Transverse colon (tissue), 4 donors: Measurements from ENCODE around the gene MSLN. TPM values are rescaled to one million over a fixed set of nuclear protein-coding genes. Genes with fewer than 3 reads are reported as not detected.

Experiments
- DNase-seq: peaks from one replicate; pipeline ENCODE4 v3.0.0-alpha.2; 2019
- H3K27ac ChIP-seq, 4 donors: fragments of 200-600 bp; sonication (generic); 2 replicates each; pipeline ENCODE4 v1.5.1; 2016 to 2018; ENCODE audit warnings: inconsistent platforms in 4 of 4
- H3K27me3 ChIP-seq: fragments of 200-600 bp; sonication (generic); 2 replicates; pipeline ENCODE4 v1.5.1; 2017; ENCODE audit warnings: inconsistent platforms
- H3K36me3 ChIP-seq, 4 donors: fragments of 200-600 bp; sonication (generic); 2 replicates each; pipeline ENCODE4 v1.5.1; 2017 to 2019; ENCODE audit warnings: inconsistent platforms in 4 of 4
- H3K4me1 ChIP-seq, 4 donors: fragments of 200-600 bp; sonication (generic); 2 replicates each; pipeline ENCODE4 v1.5.1; 2017 to 2020; ENCODE audit warnings: inconsistent platforms in 4 of 4
- H3K4me3 ChIP-seq, 4 donors: fragments of 200-600 bp; sonication (generic); 1 replicate in 1 of 4; 2 replicates in 3 of 4; pipeline versions ENCODE4 v1.5.1 to v1.6.1; 2017 to 2019; ENCODE audit warnings: inconsistent platforms in 4 of 4
- H3K9me3 ChIP-seq, 2 donors: fragments of 200-600 bp; sonication (generic); 2 replicates each; pipeline ENCODE4 v1.5.1; 2017 to 2019; ENCODE audit warnings: inconsistent platforms in 2 of 2
- CTCF ChIP-seq, 5 experiments: fragments of 200-600 bp in 3 of 5; fragments of 450-650 bp in 2 of 5; sonication (generic) in 3 of 5; IDR thresholded peaks; 1 replicate in 2 of 5; 2 replicates in 3 of 5; pipeline ENCODE4 v1.5.1; 2016 to 2017; ENCODE audit warnings: antibody characterized with exemption in 5 of 5, inconsistent platforms in 3 of 5, mild to moderate bottlenecking in 2 of 5, moderate library complexity in 1 of 5
- EP300 ChIP-seq: sonication (generic); formaldehyde crosslinking; IDR thresholded peaks from one replicate; pipeline ENCODE4 v1.6.1; 2017; ENCODE audit warnings: antibody characterized with exemption, low read depth
- POLR2A ChIP-seq: fragments of 450-650 bp; IDR thresholded peaks from one replicate; pipeline ENCODE4 v1.6.1; 2016; ENCODE audit warnings: antibody characterized with exemption, mild to moderate bottlenecking, moderate library complexity
- POLR2AphosphoS5 ChIP-seq, 3 donors: sonication (generic); formaldehyde crosslinking; IDR thresholded peaks; one replicate each; pipeline ENCODE4 v1.6.1; 2016; ENCODE audit warnings: antibody characterized with exemption in 3 of 3
- WGBS, 2 donors: methylation state at CpG; one replicate each; pipeline ENCODE4 v1.1.5; 2018; ENCODE audit warnings: low coverage in 1 of 2; 5-methylcytosine and 5-hydroxymethylcytosine counted together
- in situ Hi-C, 4 donors: fragments of 200-750 bp; cut with MboI; loops; one replicate each; pipeline versions ENCODE4 v1.15.0 to v1.15.1; 2017; ENCODE audit warnings: low sequenced_read_pairs in 3 of 4, low pct_ligation_motif_present in 1 of 4, low pct_unique_long_range_greater_than_20kb in 1 of 4
- intact Hi-C: fragments of 100-400 bp; cut with DNase I; formaldehyde crosslinking; loops from one replicate; pipeline ENCODE4 v1.15.1; 2023; ENCODE audit warnings: low total_unique reads
- total RNA-seq, 4 donors: library from RNA; depleted of rRNA; stranded (reverse); fragments of >200 nt; gene quantifications; one replicate each; pipeline ENCODE4 v1.1.0, GENCODE V29; 2016

The MSLN gene
- total RNA-seq, 4 donors from 2014 or later, result 4.9 to 21.2 (median 10.3) TPM; not detected in 1

DNA sequence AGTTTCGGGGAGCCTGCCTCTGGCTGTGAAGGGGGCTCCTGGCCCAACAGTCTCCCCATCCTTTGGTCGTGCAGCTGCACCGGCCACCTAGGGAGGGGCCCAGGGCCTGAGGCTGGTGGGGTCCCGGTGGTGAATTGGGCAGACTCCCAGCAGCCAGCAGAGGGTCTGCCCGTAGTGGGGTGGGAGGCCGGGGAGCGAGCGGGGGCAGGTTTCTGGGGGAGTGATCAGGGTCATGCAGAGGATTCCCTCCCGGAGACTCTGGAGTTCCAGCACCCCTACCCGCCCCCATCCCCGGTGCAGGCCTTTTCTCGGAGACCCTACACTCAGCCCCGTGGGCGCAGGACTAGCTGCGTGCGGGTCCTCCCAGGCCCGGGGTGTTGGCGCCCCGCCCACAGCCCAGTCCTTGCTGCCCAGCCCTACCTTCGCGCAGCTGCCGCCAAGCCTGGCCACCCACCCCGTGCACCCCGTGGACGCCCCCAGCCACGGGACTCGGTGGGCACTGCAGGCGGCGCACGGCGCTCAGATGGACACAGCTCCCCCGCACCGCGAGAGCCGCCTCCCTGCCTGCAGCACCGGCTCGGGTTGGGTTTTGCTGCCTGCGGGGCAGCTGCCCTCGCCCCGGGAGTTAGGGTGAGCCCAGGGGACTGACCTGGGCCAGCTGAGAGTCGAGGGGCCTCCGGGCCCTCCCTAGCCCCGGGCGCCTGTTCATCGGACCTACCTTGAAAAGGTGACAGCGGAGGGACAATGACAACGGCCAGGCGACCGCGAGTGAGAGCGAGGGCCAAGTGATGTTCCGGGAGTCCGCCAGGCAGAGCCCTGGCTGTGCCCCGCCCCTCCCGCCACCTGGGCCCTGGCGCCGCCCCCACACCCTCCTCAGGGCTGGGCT is 39.7 kb downstream of the MSLN start, which contains the start of gene GNG13:
Gene GNG13 (minus strand): TSS at position 787 of the 886 bp plus-strand sequence. CDS start 1,657 bp downstream, outside the sequence.
- H3K27ac ChIP-seq, result no peak within 1 kb of the TSS
- intact Hi-C loops, result no loop called here
- H3K4me3 ChIP-seq, result no peak within 1 kb of the TSS
- peaks cover 60% of the 10 kb centered on the region for H3K27me3 ChIP-seq
- in situ Hi-C loops, result loop anchor here in 2 of 4 donors (25.0 kb wide), 1 partner anchor 262 kb away; the partner anchor contains the start of gene SSTR5 (in 2 of the 2)
- no peaks in the 10 kb centered on the region for H3K9me3 ChIP-seq
- H3K36me3 ChIP-seq, result no peaks in the 10 kb centered on the region
- no peaks in the 10 kb centered on the region for H3K4me1 ChIP-seq
- 5% methylated on average over 45 of the region's 57 CpGs; no CpG with 5 or more reads in 1 of the 2 donors for WGBS, 2 donors
- TF ChIP-seq CTCF (IDR thresholded peaks at IDR 0.05) (no peak), POLR2A (no peak), EP300 (no peak), POLR2AphosphoS5 (IDR thresholded peaks at IDR 0.05) (no peak)
- no peak for DNase-seq

- WGBS, 2 donors, result 7% methylated on average over 3 of the region's 17 CpGs; no CpG with 5 or more reads in 1 of the 2 donors
- Histone ChIP-seq H3K4me3 (no peak overlapping the region), H3K27me3 (peaks cover 60% of the 10 kb centered on the region), H3K4me1 (no peaks in the 10 kb centered on the region), H3K36me3 (no peaks in the 10 kb centered on the region), H3K27ac (no peak overlapping the region), H3K9me3 (no peaks in the 10 kb centered on the region)
- no peak for DNase-seq
- intact Hi-C loops, result no loop called here
- TF ChIP-seq EP300 (no peak), POLR2AphosphoS5 (IDR thresholded peaks at IDR 0.05) (no peak), CTCF (IDR thresholded peaks at IDR 0.05) (no peak), POLR2A (no peak)
- in situ Hi-C loops, result loop anchor here in 2 of 4 donors (25.0 kb wide), 1 partner anchor 261 kb away; the partner anchor contains the start of gene SSTR5 (in 2 of the 2)
Observed at GRCh38 chr16:800834-801511, 40.4 kb downstream of the MSLN start.

DNA sequence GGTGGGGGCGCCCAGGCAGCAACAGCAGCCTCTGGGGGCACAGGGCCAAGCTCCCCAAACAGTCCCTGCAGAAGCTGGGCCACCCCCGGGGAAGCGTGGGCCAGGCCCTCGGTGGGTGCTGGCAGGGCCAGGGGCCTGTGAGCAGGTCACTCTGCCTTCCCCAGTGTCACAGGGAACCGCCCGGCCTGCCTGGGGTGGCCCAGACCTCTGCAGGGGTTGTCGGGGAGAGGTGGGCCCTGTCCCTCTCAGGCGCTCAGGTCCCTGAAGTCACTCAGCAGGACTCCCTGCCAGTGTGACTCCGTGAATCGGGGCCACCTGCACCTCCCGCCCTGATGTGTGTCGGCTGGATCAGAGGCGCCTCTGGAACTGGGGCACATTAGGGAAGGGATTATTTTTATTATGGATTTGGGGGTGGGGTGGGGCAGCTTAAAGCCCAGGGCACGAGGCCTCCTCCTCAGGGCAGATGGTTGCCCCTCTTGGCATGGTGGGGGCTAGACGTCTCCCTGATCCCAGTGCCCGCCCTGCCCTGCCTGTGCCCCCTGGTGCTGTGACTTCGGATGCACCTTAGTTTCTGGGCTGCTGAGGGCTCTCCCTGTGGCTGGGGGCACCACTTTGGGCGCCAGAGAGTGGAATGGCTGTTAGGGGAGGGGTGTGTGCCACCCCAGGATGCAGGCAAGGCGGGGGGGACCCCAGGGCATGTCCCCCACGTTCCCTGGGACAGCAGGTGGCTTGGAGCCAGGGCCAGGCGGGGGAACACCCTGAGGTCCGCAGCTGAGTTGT is 41.2 kb downstream of the MSLN start:
- Histone ChIP-seq H3K27ac (no peak overlapping the region), H3K36me3 (no peaks in the 10 kb centered on the region), H3K4me1 (peaks cover 0 to 6% (median 2%) of the 10 kb centered on the region in 4 donors), H3K9me3 (no peaks in the 10 kb centered on the region), H3K4me3 (no peak overlapping the region), H3K27me3 (peaks cover 60% of the 10 kb centered on the region)
- WGBS, 2 donors, result 49 to 51% methylated on average over 4 to 19 of the region's 22 CpGs
- intact Hi-C loops (no loop called here), in situ Hi-C loops (loop anchor here in 2 of 4 donors (25.0 kb wide), 1 partner anchor 261 kb away; the partner anchor contains the start of gene SSTR5 (in 2 of the 2))
- TF ChIP-seq POLR2AphosphoS5 (IDR thresholded peaks at IDR 0.05), result no peak
- TF ChIP-seq POLR2A, result no peak
- no peak for TF ChIP-seq CTCF (IDR thresholded peaks at IDR 0.05)
- TF ChIP-seq EP300, result no peak
- no peak for DNase-seq
